HG03469 (cell line): ENCODE measurements around the gene TMPRSS15.

ENCODE experiments used
- ATAC-seq: cut with Tn5 transposase; IDR thresholded peaks from one replicate; pipeline ENCODE4 v1.9.1; 2021; ENCODE audit warnings: mild to moderate bottlenecking, moderate library complexity, moderate number of reproducible peaks; ENCODE audit not compliant: unreplicated experiment

Gene TMPRSS15

DNA sequence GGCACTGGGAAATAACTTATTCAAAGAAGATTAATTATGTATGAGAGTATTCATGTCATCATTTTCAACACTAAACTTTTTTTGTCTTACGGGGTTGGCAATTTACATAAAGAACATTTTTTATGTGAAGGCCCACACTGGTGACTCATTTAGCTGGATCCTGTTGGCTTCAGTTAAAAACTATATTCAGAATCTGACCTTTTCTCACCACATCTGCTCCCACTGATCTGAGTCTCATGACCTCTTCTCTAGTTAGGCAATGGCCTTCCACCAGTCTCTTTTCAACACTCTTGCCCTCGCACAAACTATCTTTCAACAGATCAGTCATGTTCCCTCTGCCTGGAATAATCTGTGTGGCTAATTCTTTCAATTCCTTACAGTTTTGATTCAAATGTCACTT lies 53.4 kb downstream of the TMPRSS15 start:
- no peak for ATAC-seq

DNA sequence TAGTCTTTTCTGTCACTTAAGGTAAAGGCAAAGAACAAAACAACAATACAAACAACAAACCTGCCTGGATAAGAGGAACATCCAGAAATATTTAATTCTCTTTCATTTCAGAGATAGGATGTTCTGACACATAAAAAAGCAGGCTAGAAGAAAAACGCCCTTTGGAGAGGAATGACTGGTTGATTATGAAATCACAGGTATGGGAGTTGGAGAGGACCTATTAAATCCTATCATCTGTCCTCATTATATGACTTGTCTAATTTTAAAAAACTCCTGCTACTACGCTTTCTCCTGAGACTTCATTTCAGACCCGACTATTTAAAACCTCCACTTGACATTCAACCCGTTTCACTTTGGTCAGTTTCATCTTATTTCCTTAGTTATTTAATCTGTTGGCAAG lies 54.1 kb downstream of the TMPRSS15 start:
- ATAC-seq, result no peak

DNA sequence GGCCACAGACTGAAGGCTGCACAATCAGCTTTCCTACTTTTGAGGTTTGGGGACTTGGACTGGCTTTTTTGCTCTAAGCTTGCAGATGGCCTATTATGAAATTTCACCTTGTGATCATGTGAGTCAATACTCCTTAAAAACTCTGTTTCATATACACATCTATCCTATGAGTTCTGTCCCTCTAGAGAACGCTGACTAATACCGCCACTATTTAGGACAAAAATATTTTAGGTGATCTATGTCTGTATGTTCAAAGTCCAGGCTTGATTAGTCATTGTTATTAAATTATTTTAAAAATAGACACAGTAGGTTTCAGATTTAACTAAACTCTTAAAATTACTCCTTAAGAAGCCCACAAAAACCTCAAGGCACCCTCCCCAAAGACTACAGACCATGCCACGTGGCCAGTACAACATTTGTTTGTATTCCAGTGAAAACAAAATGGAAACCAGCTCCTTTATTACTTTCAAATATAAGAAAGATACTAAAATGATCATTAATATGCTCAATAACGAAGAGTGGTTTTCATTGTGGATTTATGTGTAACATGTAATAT lies 63.1 kb downstream of the TMPRSS15 start:
- ATAC-seq, result no peak

DNA sequence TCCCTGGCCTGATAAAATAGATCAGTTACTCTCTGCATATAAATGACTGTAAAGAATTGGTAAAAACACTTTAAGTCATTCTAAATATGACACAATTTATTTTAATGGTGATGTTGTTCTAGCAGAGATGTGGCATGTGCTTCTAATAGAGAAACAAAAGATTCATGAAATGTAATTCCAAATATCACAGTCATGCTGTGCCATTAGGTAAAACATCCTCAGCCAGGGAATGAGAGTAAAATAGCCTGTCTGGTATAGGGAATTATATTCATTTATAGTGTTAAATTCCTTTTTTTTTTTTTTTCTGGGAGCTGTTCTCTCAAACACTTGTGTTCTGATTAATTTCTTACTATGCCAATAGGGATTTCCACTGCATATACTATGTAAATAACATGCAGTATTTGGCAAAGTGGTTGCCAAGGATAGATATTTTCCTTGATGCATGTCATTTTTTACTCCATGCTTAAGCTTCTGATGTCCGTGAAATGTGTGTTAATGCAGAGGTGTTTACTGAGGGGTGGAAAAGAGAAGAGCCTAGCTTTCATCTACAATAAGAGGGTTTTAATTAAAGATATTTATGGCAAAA lies 67.8 kb downstream of the TMPRSS15 start:
- no peak for ATAC-seq

DNA sequence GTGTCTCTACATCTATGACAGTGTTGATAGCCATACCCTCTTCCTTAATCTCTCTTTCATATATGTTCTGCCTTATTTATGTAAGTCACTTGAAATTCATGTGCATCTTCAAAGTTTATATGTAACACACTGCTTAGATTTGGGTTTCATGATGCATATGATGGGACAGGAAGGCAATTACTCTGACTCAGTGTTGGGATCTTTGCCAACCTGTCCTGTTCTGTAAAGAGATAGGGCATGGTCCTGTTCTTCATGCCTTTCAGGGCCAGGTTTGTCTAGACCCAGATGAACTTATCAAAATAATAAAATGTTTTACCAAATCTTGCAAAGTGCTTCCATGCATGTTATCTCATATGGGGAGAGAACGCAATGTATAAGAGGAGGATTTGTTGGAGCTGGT lies 69.5 kb downstream of the TMPRSS15 start:
- no peak for ATAC-seq

DNA sequence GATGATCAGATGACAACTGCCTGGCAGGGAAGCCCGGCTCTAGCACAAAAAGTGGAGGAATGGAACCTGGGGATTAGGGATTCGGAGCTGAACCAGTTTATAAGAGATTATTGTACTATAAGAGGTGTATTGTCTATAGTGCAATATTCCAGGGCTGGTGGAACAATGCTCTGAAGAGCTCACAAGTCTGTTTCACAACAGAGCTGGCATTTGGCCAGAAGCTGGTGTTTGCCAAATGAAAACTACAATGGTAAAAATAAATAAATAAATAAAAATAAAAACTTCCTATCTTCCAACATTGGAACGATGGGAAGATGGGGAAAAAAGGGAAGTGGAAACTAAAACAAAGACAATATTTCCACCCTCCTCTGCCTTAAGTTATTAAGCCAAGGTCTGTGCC lies 85.4 kb downstream of the TMPRSS15 start:
- no peak for ATAC-seq

DNA sequence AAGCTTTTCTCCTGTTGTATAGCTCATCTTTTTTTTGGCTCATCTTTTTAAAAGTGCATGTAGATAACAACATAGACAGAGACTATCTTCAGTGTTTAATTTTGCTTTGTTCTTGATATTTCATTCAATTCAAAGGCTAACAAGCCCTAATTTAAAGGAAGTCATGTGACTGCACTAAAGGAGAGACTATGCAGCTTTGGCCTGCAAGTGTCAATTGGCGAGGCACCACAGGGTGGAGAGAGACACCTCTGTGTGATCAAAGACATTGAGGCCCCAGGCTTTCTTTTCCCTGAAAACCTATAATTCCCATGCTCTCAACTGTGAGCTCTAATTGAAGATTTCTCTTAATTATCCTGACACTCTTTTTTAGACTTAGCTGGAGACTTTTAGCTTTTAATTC lies 105.4 kb downstream of the TMPRSS15 start:
- no peak for ATAC-seq

DNA sequence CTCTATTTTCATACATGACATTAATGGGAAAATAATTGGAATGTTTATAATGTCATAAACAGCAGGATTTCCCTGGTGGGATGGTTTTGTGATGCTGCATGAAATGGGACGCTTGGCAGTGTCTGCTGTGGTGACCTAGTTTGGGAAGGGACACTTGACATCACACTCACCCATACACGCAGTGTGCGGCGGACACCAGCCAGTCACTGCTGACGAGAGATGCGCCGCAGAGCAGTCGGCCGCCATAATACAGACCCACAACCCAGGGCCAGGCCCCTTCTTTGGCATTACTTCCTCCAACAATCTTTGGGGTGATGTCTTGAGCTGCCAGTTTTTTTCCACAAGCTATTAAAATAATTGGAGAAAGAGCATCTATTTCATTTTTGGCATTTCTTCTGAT lies 109.5 kb downstream of the TMPRSS15 start:
- no peak for ATAC-seq

DNA sequence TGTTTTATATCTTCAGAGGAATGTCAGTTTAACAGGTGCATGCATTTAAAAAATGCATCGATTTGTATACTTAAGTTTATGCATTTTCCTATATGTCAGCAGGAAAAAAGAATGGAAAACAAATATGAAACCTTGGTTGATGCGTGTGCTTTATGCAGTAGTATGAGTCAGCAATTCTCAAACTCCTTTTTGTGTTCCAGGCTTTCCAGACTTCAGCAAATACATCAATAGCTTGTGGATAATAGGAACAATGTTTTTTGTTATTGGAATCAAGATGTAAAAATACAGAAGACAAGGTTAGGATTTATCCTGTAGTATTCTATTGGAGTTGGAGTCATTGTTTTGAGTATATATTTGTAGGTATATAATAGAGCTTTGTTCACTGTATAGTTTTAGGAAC lies 113.7 kb downstream of the TMPRSS15 start:
- no peak for ATAC-seq

DNA sequence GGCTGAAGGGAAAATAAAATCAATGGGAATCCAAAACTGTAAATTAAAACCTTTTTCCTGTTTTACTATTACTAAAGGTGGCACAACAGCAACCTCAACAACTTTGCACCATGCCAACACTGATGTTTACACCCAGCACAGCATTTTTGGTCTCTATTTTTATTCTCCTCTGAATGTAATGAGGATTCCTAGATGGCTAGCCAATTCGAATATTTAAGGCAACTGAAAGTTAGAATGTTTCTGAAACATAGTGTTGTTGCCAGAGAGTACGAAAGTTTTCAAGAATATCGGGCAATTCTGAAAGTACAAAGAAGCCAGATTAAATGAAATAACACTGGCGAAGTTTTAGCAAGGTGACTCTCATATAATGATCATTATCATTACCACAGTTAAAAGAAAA lies 118.2 kb downstream of the TMPRSS15 start:
- ATAC-seq, result no peak

DNA sequence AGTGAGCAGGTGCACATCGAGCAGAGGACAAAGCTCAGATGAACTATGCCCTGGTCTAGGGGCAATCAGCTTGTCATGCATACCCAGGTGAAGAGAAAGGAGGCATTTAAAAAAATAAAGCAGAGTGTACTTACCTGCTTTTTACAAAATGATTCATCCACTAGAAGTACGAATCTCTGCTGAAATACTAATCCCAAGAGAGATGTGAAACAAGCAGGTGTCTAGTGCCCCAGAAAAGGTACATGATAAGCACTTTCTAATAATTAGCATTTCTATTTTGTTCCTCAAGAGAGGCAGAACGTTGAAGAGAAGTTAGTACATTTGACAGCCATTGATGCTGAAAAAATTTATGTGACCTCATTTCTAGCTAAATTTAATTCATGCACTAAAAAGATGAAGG lies 127.8 kb downstream of the TMPRSS15 start:
- no peak for ATAC-seq

DNA sequence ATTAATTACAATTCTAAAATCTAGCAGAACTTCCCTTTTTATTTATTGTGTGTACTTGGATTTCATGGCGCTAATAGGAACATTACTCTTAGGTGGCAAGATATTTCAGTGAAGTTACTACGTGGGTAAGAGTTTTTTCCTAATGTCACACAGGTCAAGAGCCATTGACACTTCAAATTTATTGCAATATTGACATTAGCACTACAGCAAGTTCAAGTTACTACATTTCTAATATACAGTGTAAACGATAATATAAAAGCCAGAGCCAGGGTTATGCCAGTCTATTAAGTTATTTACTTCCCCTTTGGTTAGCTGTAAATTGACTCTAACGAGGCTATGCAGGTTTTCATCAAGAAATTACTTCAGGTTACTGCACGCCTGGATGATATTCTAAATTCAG lies 129.2 kb downstream of the TMPRSS15 start:
- no peak for ATAC-seq

DNA sequence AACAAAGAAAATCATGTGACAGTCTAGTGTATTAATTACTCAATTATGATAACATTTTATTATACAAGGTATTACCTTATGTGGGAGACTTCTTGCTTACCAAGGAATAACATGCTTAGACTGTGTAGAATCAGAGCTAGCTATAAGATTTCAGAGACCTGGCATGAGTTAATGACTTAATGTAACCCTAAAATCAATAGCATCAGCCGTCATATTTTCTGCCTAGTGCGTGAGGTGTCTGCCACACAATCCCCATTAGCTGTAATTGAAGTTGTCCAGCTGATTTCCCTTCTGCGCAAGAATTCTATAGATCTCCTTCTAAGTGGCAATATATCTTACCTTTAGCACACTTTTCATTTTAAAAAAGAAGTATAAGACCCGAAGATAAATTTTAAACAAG lies 130.2 kb downstream of the TMPRSS15 start:
- ATAC-seq, result no peak

DNA sequence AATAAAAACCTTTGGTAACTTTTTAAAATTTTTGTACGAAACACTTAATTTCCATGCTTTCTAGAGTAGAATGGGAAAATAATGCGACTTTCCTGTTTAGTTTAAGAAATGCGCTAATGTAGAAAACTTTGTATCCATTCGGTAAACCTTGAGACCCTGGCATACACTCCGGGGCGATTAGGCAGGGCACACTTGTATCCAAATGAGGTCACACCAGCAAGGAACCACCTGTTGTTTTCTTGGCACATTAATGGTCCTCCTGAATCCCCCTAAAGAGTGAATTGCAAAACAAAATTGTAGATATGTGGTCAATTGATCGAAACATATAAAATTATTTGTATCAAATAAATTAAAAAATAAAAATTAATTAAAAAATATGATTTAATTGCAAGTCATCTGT lies 133.7 kb downstream of the TMPRSS15 start:
- no peak for ATAC-seq

DNA sequence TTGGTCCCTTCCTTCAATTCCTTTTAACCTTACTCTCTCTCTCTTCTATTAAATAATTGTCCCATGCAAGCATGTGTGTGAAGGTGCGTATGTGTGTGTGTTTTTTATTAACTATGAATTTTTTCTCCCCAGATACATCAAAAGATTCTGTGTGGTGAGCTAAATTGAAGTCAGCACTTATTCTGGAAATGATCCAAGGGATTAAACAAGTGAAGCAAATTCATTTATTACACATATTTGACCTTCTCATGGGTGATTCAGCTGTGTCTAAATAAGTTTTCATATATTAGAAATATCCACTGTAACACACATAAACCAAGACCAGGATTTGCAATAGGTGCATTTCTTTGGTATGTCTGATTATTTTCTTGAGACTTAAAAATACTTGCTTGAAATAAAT lies 134.7 kb downstream of the TMPRSS15 start:
- no peak for ATAC-seq

DNA sequence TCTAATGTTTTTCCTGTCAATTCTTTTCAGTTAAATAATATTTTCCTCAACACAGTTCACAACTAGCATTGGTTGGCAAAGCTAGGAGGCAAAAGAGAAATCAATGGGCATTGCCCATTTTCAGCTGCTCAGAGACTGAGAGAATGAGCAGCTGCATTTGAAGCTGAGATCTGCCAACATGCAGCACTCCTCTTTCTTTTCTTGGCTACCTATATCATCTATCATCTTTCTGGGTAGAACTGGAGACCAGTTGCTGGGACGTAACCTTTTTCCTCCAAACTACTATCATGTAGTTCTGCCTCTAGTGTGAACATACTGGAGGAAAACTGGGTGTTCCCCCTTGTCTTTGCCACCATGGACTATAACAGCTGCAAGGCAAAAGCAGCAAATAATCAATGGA lies 136.1 kb downstream of the TMPRSS15 start:
- ATAC-seq, result no peak

DNA sequence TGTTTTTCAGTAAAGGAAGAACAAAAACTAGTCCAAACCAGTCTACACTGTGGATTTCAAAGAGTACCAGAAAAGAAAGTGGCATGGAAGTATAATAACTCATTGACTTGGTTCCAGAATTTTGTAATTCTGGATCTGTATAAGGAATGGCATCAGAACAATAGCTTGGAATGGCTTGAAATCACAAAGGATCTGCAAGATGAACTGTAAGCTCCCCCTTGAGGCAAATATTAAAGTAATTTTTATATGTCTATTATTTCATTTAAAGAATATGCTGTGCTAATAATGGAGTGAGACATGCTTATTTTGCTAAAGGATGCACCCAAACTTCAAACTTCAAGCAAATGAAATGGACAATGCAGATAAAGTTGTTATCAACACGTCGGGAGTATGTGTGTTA lies 137.6 kb downstream of the TMPRSS15 start:
- no peak for ATAC-seq

DNA sequence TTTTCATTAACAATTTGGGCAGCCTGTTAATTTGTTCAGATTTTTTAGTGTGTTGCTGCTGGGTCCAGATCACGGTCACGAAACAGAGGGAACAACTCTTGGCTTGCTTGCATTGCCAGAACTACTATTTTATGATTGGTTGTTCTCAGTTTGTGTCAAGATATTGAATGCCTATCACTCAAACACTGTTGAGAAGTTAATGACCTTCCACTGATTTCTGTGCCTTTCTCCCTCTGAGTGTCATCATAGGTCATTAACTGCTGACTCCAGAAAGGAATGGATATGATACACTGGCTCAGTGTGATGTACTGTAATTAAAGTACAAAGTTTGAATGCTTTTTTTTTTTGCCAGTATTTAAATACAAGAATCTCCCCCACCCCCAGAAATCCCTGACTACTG lies 149.8 kb downstream of the TMPRSS15 start:
- no peak for ATAC-seq

DNA sequence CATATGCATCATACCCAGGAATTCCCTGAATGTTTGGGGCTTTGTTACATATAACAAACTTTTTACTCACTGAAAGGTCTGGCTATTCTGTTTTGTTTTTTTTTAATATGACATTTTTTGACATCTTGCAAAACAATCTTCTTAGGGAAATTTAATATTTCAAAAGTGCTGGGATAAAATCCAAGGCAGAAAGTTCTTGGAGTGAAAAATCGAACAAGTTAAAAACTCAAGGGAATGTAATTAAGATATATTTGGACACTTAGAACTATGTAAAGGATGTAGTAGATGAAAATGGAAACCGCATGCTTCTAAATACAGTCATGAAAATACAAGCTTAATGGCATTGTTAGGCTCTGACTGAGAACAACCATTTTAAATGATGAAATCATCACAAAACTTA lies 150.4 kb downstream of the TMPRSS15 start:
- ATAC-seq, result no peak

DNA sequence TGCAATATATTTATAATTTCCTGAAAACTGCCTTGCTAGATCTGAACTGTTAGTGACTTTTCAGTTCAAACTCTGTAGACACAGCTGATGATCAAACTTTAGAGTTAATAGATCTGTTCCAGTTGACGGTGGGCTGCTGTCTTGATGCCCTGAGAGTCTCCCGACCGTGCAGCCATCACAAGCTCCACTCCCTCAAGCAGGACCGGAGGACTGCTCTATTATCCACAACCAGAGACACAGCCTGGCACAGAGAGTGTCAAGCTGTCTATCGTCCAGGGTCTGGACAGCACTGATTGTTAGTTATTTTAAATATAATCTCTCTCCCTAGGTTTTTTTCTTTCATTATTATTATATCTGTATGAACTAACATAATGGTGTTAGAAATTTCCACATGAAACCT lies 150.9 kb downstream of the TMPRSS15 start:
- ATAC-seq, result no peak

DNA sequence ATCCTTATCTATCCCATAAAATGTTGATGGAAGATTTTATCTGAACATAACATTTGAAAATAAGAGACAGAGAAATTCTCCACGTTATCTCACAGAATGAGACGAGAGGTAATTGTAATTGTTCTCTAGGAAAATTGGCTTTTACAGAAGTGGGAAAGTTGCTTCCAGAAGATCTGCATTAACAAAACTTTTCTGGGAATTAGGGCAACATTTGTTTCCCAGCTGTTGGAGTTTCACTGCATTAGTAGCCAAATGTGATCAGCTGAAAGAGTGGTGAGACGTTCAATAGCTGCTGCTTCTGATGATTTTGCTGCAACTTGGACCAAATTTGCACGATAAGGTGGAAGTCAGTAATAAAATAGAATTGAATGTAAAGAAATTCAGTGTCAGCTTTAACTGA lies 151.3 kb downstream of the TMPRSS15 start:
- ATAC-seq, result no peak

DNA sequence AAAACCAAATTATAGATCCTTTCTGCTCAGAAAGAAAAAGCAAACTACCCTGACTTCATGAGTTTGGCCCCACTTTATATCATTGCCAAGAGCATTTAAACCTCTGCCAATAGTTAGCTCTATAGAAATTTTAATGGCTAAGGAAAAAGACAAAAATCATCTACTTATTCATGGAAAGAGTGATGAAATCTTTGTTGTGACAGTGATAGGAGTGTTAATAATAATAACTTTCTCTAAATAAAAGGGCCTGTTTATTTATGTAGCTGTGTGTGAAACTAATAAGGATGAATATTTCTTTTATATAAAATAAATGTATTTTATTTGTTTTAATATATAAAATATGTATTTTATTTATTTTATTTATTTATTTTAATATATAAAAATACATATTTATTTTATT lies 152.5 kb downstream of the TMPRSS15 start:
- no peak for ATAC-seq

DNA sequence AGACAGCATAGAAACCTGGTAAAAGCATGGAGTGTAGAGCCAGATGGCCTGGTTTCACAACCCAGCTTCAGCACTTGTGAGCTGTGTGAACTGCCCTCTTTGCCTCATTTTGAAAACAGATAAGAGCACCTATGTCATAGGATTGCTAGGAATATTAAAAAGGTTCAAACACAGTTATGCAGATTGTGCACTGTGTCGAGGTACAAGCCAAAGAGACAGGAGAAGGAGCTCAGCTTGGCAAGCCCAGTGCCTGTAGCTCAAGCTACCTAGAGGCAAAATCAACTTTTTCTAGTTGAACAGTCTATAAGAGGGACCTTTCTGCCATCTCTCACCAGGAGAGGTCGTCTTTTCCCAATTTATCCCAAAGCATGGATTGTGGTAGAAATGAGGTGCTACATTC lies 153.9 kb downstream of the TMPRSS15 start:
- ATAC-seq, result no peak
